Measurements from ENCODE around the gene ZDHHC9. TPM values are rescaled to one million over a fixed set of nuclear protein-coding genes. Genes with fewer than 3 reads are reported as not detected.

ZDHHC9 gene
- total RNA-seq, 3 donors from 2014 or later: 21.8 to 36.2 (median 34.4) TPM

DNA sequence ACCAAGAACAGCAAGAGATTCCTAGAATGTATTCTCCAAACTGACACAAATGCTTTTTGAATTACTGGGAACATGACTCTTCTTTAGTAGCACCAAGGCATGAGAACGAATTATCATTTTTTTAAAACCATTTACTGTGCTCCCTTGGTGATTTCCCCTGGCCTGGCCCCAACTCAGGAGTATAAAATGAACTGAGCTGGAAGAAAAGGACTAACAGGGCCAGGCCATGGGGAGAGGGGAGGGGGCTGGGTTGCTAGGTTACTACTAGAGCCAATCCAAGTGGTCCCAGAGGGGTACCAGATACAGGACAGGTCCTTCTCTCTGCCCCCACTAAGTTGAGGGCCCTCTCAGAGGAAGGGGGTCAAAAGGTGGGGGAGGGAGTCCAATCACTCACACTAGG lies 40.8 kb downstream of the ZDHHC9 start:
- H3K27me3 ChIP-seq: no peaks in the 10 kb centered on the region
- intact Hi-C loops (cut with DNase I; ENCODE audit: low total_unique reads): no loop called here
- no peaks in the 10 kb centered on the region for H3K4me1 ChIP-seq
- no peaks in the 10 kb centered on the region for H3K9me3 ChIP-seq
- no peak overlapping the region for H3K4me3 ChIP-seq
- DNase-seq (ENCODE audit: low spot score in 2 of 2): no peak
- no peak overlapping the region for H3K27ac ChIP-seq
- no peak for TF ChIP-seq POLR2A (IDR thresholded peaks at IDR 0.05)
- TF ChIP-seq POLR2AphosphoS5 (IDR thresholded peaks at IDR 0.05): no peak
- TF ChIP-seq, protein P1, sequence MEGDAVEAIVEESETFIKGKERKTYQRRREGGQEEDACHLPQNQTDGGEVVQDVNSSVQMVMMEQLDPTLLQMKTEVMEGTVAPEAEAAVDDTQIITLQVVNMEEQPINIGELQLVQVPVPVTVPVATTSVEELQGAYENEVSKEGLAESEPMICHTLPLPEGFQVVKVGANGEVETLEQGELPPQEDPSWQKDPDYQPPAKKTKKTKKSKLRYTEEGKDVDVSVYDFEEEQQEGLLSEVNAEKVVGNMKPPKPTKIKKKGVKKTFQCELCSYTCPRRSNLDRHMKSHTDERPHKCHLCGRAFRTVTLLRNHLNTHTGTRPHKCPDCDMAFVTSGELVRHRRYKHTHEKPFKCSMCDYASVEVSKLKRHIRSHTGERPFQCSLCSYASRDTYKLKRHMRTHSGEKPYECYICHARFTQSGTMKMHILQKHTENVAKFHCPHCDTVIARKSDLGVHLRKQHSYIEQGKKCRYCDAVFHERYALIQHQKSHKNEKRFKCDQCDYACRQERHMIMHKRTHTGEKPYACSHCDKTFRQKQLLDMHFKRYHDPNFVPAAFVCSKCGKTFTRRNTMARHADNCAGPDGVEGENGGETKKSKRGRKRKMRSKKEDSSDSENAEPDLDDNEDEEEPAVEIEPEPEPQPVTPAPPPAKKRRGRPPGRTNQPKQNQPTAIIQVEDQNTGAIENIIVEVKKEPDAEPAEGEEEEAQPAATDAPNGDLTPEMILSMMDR (IDR thresholded peaks at IDR 0.05): no peak
- no peaks in the 10 kb centered on the region for H3K36me3 ChIP-seq

DNA sequence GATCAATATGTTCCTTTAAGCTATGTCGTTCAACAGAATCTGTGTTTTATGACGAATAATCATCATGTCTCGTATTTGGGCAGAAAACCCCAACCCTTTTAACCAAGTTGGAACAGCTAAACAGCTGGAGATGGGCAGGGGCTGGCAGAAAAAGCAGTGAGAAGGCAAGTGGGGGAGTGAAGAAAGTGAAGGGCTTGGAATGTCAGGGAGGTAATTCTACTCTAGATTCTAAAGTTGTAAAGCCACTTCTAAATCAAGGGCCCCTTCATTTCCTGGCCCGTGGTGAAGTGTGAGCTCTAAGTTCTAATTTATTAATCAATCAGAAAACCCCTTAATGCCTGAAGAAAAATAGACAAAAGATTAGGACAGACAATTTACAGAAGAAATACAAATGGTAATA lies 43.5 kb downstream of the ZDHHC9 start:
- H3K27me3 ChIP-seq: peaks cover 0 to 8% of the 10 kb centered on the region in 2 donors

DNA sequence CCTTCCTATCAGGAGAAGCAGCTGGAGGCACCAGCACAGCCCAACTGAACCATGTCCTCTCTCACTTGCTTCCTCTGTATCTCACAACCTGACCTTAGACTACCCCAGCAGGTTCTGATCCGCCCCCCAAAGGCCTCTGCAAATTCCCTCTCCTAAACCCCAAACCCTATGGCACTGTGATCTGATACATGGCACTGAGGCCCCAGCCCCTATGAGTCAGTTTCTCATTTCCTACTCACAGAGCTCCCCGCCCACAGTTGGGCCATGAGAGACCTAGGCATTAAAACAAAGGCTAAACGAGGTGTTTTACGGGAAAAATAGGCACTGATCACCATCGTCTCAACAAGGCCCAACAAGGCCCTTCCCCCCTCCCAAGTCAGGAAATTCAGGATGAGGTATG lies 44.8 kb downstream of the ZDHHC9 start:
- Histone ChIP-seq H3K27ac (no peak overlapping the region), H3K4me1 (no peaks in the 10 kb centered on the region), H3K9me3 (no peaks in the 10 kb centered on the region), H3K4me3 (no peak overlapping the region), H3K36me3 (no peaks in the 10 kb centered on the region), H3K27me3 (peaks cover 0 to 16% of the 10 kb centered on the region in 2 donors)
- TF ChIP-seq POLR2A (IDR thresholded peaks at IDR 0.05) (no peak), POLR2AphosphoS5 (IDR thresholded peaks at IDR 0.05) (no peak)
- TF ChIP-seq, protein P1 (IDR thresholded peaks at IDR 0.05): no peak
- no peak for DNase-seq (ENCODE audit: low spot score in 2 of 2)
- intact Hi-C loops (cut with DNase I; ENCODE audit: low total_unique reads): no loop called here

More for the DNA sequence above, 43.5 kb downstream of the ZDHHC9 start:
- H3K4me1 ChIP-seq: no peaks in the 10 kb centered on the region
- no peak overlapping the region for H3K27ac ChIP-seq
- intact Hi-C loops (cut with DNase I; ENCODE audit: low total_unique reads): no loop called here
- DNase-seq (ENCODE audit: low spot score in 2 of 2): no peak
- no peaks in the 10 kb centered on the region for H3K36me3 ChIP-seq
- H3K9me3 ChIP-seq: no peaks in the 10 kb centered on the region
- H3K4me3 ChIP-seq: no peak overlapping the region
- TF ChIP-seq POLR2AphosphoS5 (IDR thresholded peaks at IDR 0.05) (no peak), POLR2A (IDR thresholded peaks at IDR 0.05) (no peak)
- TF ChIP-seq, protein P1 (IDR thresholded peaks at IDR 0.05): no peak

DNA sequence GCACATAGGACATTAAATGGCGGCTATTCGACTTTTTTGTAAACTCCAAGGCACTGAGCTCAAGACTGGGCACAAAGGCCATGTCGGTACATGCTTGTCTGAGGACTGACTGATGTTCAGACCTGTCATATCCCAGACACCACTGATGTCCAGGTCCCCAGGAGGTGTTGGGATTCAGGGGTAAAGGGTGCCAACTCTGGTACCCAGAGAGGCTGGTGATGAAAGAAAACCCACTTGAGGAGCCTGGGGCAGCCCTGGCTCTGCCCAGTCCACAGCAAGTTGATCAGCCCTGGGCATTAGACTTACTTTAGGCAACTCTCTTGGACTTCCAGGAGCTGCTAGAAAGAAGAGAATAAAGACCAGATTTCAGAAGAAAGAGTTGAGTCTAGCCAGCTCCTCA lies 45.2 kb downstream of the ZDHHC9 start:
- Histone ChIP-seq H3K27me3 (peaks cover 0 to 19% of the 10 kb centered on the region in 2 donors), H3K4me3 (no peak overlapping the region), H3K4me1 (no peaks in the 10 kb centered on the region), H3K9me3 (no peaks in the 10 kb centered on the region), H3K27ac (no peak overlapping the region), H3K36me3 (no peaks in the 10 kb centered on the region)
- TF ChIP-seq POLR2AphosphoS5 (IDR thresholded peaks at IDR 0.05) (no peak), POLR2A (IDR thresholded peaks at IDR 0.05) (no peak)
- TF ChIP-seq, protein P1 (IDR thresholded peaks at IDR 0.05): no peak
- intact Hi-C loops (cut with DNase I; ENCODE audit: low total_unique reads): no loop called here
- no peak for DNase-seq (ENCODE audit: low spot score in 2 of 2)

DNA sequence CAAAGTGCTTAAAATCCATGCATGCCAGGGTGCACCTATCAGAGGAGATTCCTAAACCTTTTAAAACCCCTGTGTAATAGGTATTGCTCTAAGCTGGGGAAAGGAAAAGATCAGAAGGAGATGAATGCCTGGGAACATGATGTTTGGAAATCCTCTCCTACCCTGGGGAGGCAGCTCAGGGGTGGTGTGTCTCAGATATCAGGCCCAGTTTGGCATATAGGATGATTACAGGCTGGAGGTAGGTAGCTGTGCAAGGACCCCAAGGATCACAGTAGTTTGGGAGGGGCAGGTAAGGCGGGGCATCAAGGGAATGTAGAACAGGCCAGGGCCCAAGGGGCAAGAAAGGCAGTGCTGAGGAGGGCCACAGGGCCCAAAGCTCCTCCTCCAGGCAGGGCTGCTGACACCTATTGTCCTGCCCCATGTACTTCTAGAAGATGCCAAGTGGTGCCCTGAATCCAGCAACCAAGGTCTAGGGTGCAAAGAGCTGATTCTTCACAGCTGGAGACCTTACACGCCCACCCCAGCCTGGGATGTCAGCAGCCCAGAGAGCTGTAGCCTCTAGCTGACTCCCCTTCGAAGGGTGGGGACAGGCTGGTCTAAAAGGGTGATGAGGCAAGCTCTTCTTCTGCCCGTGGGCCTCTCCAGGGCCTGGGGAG lies 46.3 kb downstream of the ZDHHC9 start:
- Histone ChIP-seq H3K27me3 (peaks cover 0 to 28% of the 10 kb centered on the region in 2 donors), H3K27ac (no peak overlapping the region), H3K4me1 (no peaks in the 10 kb centered on the region), H3K9me3 (no peaks in the 10 kb centered on the region), H3K4me3 (no peak overlapping the region), H3K36me3 (no peaks in the 10 kb centered on the region)
- no peak for DNase-seq (ENCODE audit: low spot score in 2 of 2)
- no peak for TF ChIP-seq POLR2AphosphoS5 (IDR thresholded peaks at IDR 0.05)
- TF ChIP-seq, protein P1 (IDR thresholded peaks at IDR 0.05): no peak
- no peak for TF ChIP-seq POLR2A (IDR thresholded peaks at IDR 0.05)
- intact Hi-C loops (cut with DNase I; ENCODE audit: low total_unique reads): no loop called here
